HCT116 (cell line): Measurements from ENCODE around the gene ENOSF1. TPM values are rescaled to one million over a fixed set of nuclear protein-coding genes. Genes with fewer than 3 reads are reported as not detected.

Source experiments
- ATAC-seq: fragments of 200-7000 bp; cut with Tn5 transposase; 2 replicates; pipeline ENCODE4 v1.9.1; 2020; ENCODE audit warnings: mild to moderate bottlenecking, moderate library complexity
- BruUV-seq: library from RNA; stranded (reverse); fragments of 400-500 nt; replicated peaks from 2 replicates; lab custom pipeline; 2021; lab: Mats Ljungman, UMichigan
- CTCF ChIA-PET: fragments of 300-600 bp; sonication (Branson Sonifier 250); formaldehyde crosslinking; loops from one replicate; lab custom pipeline; 2021; ENCODE audit warnings: antibody characterized with exemption; lab: Charles Lee
- POLR2A ChIA-PET: fragments of 300-600, 350-600 bp; sonication (Branson Sonifier 250); formaldehyde crosslinking; loops from one replicate; lab custom pipeline; 2021; ENCODE audit warnings: antibody characterized with exemption; lab: Charles Lee
- RAD21 ChIA-PET, 2 experiments: fragments of 300-600 bp; sonication (Branson Sonifier 250); formaldehyde crosslinking; loops; one replicate each; lab custom pipeline; 2023; ENCODE audit warnings: low total read pairs in 2 of 2; ENCODE audit not compliant: uncharacterized antibody in 2 of 2, unreplicated experiment in 2 of 2, low non-redundant PET in 1 of 2; lab: Charles Lee
- DNase-seq: peaks from one replicate; pipeline ENCODE4 v3.0.0-alpha.2; 2010; ENCODE audit warnings: low read depth, low spot score
- H2AFZ ChIP-seq: fragments of 200-600 bp; shearing (Covaris generic), sonication (generic); 2 replicates; pipeline ENCODE4 v1.6.1; 2017; ENCODE audit warnings: low read depth, mixed run types, mixed read lengths, antibody characterized with exemption, low read length; ENCODE audit not compliant: poor library complexity, severe bottlenecking
- H3K27ac ChIP-seq: 2 replicates; pipeline ENCODE4 v1.5.1; 2012; ENCODE audit warnings: low read depth, low read length
- H3K27me3 ChIP-seq: fragments of 200-600 bp; sonication (generic); 2 replicates; pipeline ENCODE4 v1.6.1; 2016; ENCODE audit warnings: mixed run types, low read length, mixed read lengths; ENCODE audit not compliant: insufficient read depth
- H3K36me3 ChIP-seq, 2 experiments: fragments of 200-500 bp in 1 of 2; fragments of 200-600 bp in 1 of 2; sonication (Bioruptor generic) in 1 of 2; sonication (generic) in 1 of 2; 2 replicates each; pipeline versions ENCODE4 v1.5.1 to v1.6.1; 2014 to 2016; ENCODE audit warnings: low read length in 2 of 2, inconsistent platforms in 1 of 2, mixed read lengths in 1 of 2, mixed run types in 1 of 2; ENCODE audit not compliant: insufficient read depth in 2 of 2, control insufficient read depth in 1 of 2
- H3K4me1 ChIP-seq, 2 experiments: fragments of 200-600 bp in 1 of 2; sonication (generic) in 1 of 2; 2 replicates each; pipeline versions ENCODE4 v1.5.1 to v1.6.1; 2012 to 2017; ENCODE audit warnings: low read length in 2 of 2, inconsistent platforms in 1 of 2, mild to moderate bottlenecking in 1 of 2, mixed read lengths in 1 of 2, mixed run types in 1 of 2, moderate library complexity in 1 of 2; ENCODE audit not compliant: insufficient read depth in 2 of 2, control insufficient read depth in 1 of 2
- H3K4me2 ChIP-seq: fragments of 200-600 bp; sonication (generic); 2 replicates; pipeline ENCODE4 v1.6.1; 2017; ENCODE audit warnings: mixed run types, low read length, mixed read lengths
- H3K4me3 ChIP-seq, 2 experiments: fragments of 200-600 bp in 1 of 2; sonication (generic) in 1 of 2; replicated peaks in 1 of 2; 2 replicates each; pipeline ENCODE4 v1.5.1; 2011 to 2016; ENCODE audit warnings: low read length in 2 of 2, control low read depth in 1 of 2, low read depth in 1 of 2, mild to moderate bottlenecking in 1 of 2, mixed read lengths in 1 of 2, mixed run types in 1 of 2
- H3K79me2 ChIP-seq: fragments of 200-600 bp; sonication (generic); 2 replicates; pipeline ENCODE4 v1.6.1; 2017; ENCODE audit warnings: mild to moderate bottlenecking, mixed run types, low read length, moderate library complexity, mixed read lengths; ENCODE audit not compliant: insufficient read depth
- H3K9ac ChIP-seq: fragments of 200-600 bp; sonication (generic); 2 replicates; pipeline ENCODE4 v1.6.1; 2016; ENCODE audit warnings: low read length, mixed read lengths
- H3K9me2 ChIP-seq: fragments of 200-600 bp; sonication (generic), shearing (Covaris generic); 2 replicates; pipeline ENCODE4 v1.6.1; 2017; ENCODE audit warnings: mixed run types, mild to moderate bottlenecking, moderate library complexity; ENCODE audit not compliant: insufficient read depth
- H3K9me3 ChIP-seq, 2 experiments: fragments of 200-500 bp in 1 of 2; fragments of 200-600 bp in 1 of 2; sonication (Bioruptor generic) in 1 of 2; sonication (generic) in 1 of 2; 2 replicates each; pipeline ENCODE4 v1.6.1; 2014 to 2017; ENCODE audit warnings: low read length in 2 of 2, mixed read lengths in 2 of 2, inconsistent platforms in 1 of 2, low read depth in 1 of 2, mild to moderate bottlenecking in 1 of 2, mixed run types in 1 of 2, moderate library complexity in 1 of 2; ENCODE audit not compliant: control insufficient read depth in 1 of 2, insufficient read depth in 1 of 2
- H4K20me1 ChIP-seq: fragments of 200-600 bp; sonication (generic), shearing (Covaris generic); 2 replicates; pipeline ENCODE4 v1.6.1; 2017; ENCODE audit warnings: mixed run types, mild to moderate bottlenecking, moderate library complexity; ENCODE audit not compliant: insufficient read depth
- ATF3 ChIP-seq: IDR thresholded peaks from 2 replicates; pipeline ENCODE4 v1.6.1; 2012
- CBX3 ChIP-seq: IDR thresholded peaks from 2 replicates; pipeline ENCODE4 v1.6.1; 2012; ENCODE audit warnings: low read depth
- EGR1 ChIP-seq: IDR thresholded peaks from 2 replicates; pipeline ENCODE4 v1.6.1; 2012; ENCODE audit warnings: low read depth
- ELF1 ChIP-seq: IDR thresholded peaks from 2 replicates; pipeline ENCODE4 v1.6.1; 2012; ENCODE audit warnings: low read depth, borderline replicate concordance
- EZH2 ChIP-seq: fragments of 200-600 bp; sonication (generic); IDR thresholded peaks from 2 replicates; pipeline ENCODE4 v1.6.1; 2017; ENCODE audit warnings: antibody characterized with exemption, mixed run types
- EZH2phosphoT487 ChIP-seq: fragments of 200-600 bp; IDR thresholded peaks from 2 replicates; pipeline ENCODE4 v1.6.1; 2018; ENCODE audit warnings: antibody characterized with exemption, borderline replicate concordance
- FOSL1 ChIP-seq: IDR thresholded peaks from 2 replicates; pipeline ENCODE4 v1.6.1; 2012; ENCODE audit warnings: low read depth
- JUND ChIP-seq: IDR thresholded peaks from 2 replicates; pipeline ENCODE4 v1.6.1; 2012
- POLR2A ChIP-seq: IDR thresholded peaks from 2 replicates; pipeline ENCODE4 v1.7.0; 2011; ENCODE audit warnings: borderline replicate concordance; ENCODE audit not compliant: insufficient read depth, insufficient read length; ENCODE audit errors: extremely low read depth
- ZNF274 ChIP-seq: fragments of 200-500 bp; sonication (Bioruptor generic); IDR thresholded peaks from 2 replicates; pipeline ENCODE4 v1.6.1; 2014; ENCODE audit warnings: mild to moderate bottlenecking, low read depth, low read length, inconsistent platforms
- intact Hi-C: fragments of 100-400 bp; cut with micrococcal nuclease; formaldehyde crosslinking; loops from 2 replicates; pipeline ENCODE4 v1.10.0; 2022
- total RNA-seq: library from RNA; stranded (reverse); gene quantifications from one replicate; pipeline ENCODE4 v1.2.1, GENCODE V29; 2021; ENCODE audit not compliant: unreplicated experiment
- TF ChIP-seq, protein P1 (sequence below), 3 experiments: fragments of 200-600 bp in 1 of 3; sonication (generic) in 1 of 3; IDR thresholded peaks in 2 of 3; conservative IDR thresholded peaks in 1 of 3; 2 replicates each; pipeline ENCODE4 v1.5.1; 2012 to 2017; ENCODE audit warnings: low read depth in 2 of 3, low read length in 2 of 3, antibody characterized with exemption in 1 of 3, borderline replicate concordance in 1 of 3, control low read depth in 1 of 3, mild to moderate bottlenecking in 1 of 3, mixed read lengths in 1 of 3, mixed run types in 1 of 3, moderate library complexity in 1 of 3; ENCODE audit not compliant: insufficient read depth in 1 of 3
- TF ChIP-seq, protein P2 (sequence below): IDR thresholded peaks from 2 replicates; pipeline ENCODE4 v1.6.1; 2012; ENCODE audit warnings: low read depth

Gene ENOSF1
- total RNA-seq, 1 experiment from 2014 or later: 90.0 TPM

DNA sequence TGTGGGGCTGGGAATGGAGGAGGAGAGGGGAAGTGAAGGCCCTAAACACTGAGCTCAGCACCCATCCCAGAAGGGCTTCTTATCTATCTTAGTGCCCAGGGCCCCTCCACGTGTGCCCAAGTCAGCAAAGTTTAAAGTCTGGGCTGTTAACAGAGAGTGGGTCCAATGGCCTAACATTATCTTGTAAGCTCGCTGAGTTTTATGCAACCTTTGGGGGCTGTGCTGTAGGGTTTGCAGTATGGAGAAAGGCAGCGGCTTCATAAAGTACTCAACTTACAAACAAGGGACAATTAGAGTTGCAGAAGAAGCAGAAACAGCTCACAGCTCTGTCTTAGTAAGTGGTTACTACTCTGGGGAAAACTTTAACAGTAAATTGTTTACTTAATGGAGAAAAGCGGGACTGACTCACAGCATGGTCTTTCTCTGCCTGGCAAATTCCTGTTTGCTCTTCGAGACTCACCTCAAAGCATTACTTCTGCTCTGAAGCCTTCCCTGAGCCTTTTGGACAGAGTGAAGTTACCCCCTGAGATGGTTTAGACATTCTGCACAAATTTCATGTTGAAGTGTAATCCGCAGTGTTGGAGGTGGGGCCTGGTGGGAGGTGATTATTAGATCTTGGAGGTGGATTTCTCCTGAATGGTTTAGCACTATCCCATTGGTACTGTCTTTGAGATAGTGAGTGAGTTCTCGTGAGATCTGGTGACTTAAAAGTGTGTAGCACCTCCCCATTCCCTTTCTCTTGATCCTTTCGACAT is 9.0 kb downstream of the ENOSF1 start:
- CTCF ChIA-PET: no interaction called here
- no peaks in the 10 kb centered on the region for H3K27me3 ChIP-seq
- peaks cover 0 to under 1% of the 10 kb centered on the region in 2 experiments; a peak in 1 of 4 replicates for H3K4me1 ChIP-seq
- H3K27ac ChIP-seq: no peak overlapping the region
- RAD21 ChIA-PET: no interaction called here
- 0 out of 2 replicates have a peak, but pooled peaks cover 4% of the 10 kb centered on the region for H4K20me1 ChIP-seq
- DNase-seq: no peak
- no peak for TF ChIP-seq ZNF274
- no peak for TF ChIP-seq JUND
- TF ChIP-seq, protein P1, sequence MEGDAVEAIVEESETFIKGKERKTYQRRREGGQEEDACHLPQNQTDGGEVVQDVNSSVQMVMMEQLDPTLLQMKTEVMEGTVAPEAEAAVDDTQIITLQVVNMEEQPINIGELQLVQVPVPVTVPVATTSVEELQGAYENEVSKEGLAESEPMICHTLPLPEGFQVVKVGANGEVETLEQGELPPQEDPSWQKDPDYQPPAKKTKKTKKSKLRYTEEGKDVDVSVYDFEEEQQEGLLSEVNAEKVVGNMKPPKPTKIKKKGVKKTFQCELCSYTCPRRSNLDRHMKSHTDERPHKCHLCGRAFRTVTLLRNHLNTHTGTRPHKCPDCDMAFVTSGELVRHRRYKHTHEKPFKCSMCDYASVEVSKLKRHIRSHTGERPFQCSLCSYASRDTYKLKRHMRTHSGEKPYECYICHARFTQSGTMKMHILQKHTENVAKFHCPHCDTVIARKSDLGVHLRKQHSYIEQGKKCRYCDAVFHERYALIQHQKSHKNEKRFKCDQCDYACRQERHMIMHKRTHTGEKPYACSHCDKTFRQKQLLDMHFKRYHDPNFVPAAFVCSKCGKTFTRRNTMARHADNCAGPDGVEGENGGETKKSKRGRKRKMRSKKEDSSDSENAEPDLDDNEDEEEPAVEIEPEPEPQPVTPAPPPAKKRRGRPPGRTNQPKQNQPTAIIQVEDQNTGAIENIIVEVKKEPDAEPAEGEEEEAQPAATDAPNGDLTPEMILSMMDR (IDR thresholded peaks at IDR 0.05 in 2 of 3, conservative IDR thresholded peaks at IDR 0.05 in 1 of 3; ENCODE audit: borderline replicate concordance in 1 of 3, insufficient read depth in 1 of 3, low read depth in 2 of 3, low read length in 2 of 3): no peak
- TF ChIP-seq EZH2: no peak
- TF ChIP-seq, protein P2, sequence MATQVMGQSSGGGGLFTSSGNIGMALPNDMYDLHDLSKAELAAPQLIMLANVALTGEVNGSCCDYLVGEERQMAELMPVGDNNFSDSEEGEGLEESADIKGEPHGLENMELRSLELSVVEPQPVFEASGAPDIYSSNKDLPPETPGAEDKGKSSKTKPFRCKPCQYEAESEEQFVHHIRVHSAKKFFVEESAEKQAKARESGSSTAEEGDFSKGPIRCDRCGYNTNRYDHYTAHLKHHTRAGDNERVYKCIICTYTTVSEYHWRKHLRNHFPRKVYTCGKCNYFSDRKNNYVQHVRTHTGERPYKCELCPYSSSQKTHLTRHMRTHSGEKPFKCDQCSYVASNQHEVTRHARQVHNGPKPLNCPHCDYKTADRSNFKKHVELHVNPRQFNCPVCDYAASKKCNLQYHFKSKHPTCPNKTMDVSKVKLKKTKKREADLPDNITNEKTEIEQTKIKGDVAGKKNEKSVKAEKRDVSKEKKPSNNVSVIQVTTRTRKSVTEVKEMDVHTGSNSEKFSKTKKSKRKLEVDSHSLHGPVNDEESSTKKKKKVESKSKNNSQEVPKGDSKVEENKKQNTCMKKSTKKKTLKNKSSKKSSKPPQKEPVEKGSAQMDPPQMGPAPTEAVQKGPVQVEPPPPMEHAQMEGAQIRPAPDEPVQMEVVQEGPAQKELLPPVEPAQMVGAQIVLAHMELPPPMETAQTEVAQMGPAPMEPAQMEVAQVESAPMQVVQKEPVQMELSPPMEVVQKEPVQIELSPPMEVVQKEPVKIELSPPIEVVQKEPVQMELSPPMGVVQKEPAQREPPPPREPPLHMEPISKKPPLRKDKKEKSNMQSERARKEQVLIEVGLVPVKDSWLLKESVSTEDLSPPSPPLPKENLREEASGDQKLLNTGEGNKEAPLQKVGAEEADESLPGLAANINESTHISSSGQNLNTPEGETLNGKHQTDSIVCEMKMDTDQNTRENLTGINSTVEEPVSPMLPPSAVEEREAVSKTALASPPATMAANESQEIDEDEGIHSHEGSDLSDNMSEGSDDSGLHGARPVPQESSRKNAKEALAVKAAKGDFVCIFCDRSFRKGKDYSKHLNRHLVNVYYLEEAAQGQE: no peak
- TF ChIP-seq POLR2A: no peak
- no peak for TF ChIP-seq EZH2phosphoT487
- no peak for TF ChIP-seq ELF1
- no peak for TF ChIP-seq EGR1
- TF ChIP-seq CBX3: no peak
- TF ChIP-seq ATF3: no peak
- no peak for TF ChIP-seq FOSL1
- H3K36me3 ChIP-seq: peaks cover 18 to 20% of the 10 kb centered on the region in 2 experiments; a peak in 3 of 4 replicates
- BruUV-seq: no TSS peak
- POLR2A ChIA-PET: no interaction called here
- peak; percentile 20; the same call in 1 of the 2 replicates for ATAC-seq
- no peak overlapping the region for H3K4me3 ChIP-seq
- H3K9me2 ChIP-seq: no peaks in the 10 kb centered on the region
- H2AFZ ChIP-seq: no peak overlapping the region
- H3K79me2 ChIP-seq: peaks cover 74% of the 10 kb centered on the region
- H3K9ac ChIP-seq: no peak overlapping the region
- no peak overlapping the region for H3K4me2 ChIP-seq
- H3K9me3 ChIP-seq: no peaks in the 10 kb centered on the region
- intact Hi-C loops: no loop called here
